Neutrophil (primary cell): Measurements from ENCODE around the gene ANK3.

Source experiments
- H3K27ac ChIP-seq: fragments of 200-600 bp; sonication (generic); 2 replicates; pipeline ENCODE4 v1.5.1; 2016; ENCODE audit warnings: mild to moderate bottlenecking, moderate library complexity
- H3K27me3 ChIP-seq: fragments of 200-600 bp; sonication (generic); 2 replicates; pipeline ENCODE4 v1.6.0; 2016; ENCODE audit warnings: mild to moderate bottlenecking
- H3K36me3 ChIP-seq: fragments of 200-600 bp; sonication (generic); 2 replicates; pipeline ENCODE4 v1.5.1; 2017
- H3K4me1 ChIP-seq, 2 experiments: fragments of 200-600 bp in 1 of 2; sonication (generic) in 1 of 2; 1 replicate in 1 of 2; 2 replicates in 1 of 2; pipeline versions ENCODE4 v1.5.1 to v1.6.1; 2013 to 2016; ENCODE audit warnings: low read depth in 1 of 2, low read length in 1 of 2, mild to moderate bottlenecking in 1 of 2, moderate library complexity in 1 of 2; ENCODE audit not compliant: control insufficient read depth in 1 of 2, insufficient read depth in 1 of 2
- H3K4me3 ChIP-seq, 2 experiments: fragments of 200-600 bp in 1 of 2; sonication (generic) in 1 of 2; 1 replicate in 1 of 2; 2 replicates in 1 of 2; pipeline ENCODE4 v1.5.1; 2013 to 2016; ENCODE audit warnings: low read depth in 1 of 2, low read length in 1 of 2, mild to moderate bottlenecking in 1 of 2, moderate library complexity in 1 of 2
- H3K9me3 ChIP-seq: fragments of 200-600 bp; sonication (generic); 2 replicates; pipeline ENCODE4 v1.5.1; 2016
- TF ChIP-seq, protein P1 (sequence below): fragments of 200-600 bp; sonication (generic); IDR thresholded peaks from 2 replicates; pipeline ENCODE4 v1.5.1; 2016; ENCODE audit warnings: antibody characterized with exemption

ANK3 gene

DNA sequence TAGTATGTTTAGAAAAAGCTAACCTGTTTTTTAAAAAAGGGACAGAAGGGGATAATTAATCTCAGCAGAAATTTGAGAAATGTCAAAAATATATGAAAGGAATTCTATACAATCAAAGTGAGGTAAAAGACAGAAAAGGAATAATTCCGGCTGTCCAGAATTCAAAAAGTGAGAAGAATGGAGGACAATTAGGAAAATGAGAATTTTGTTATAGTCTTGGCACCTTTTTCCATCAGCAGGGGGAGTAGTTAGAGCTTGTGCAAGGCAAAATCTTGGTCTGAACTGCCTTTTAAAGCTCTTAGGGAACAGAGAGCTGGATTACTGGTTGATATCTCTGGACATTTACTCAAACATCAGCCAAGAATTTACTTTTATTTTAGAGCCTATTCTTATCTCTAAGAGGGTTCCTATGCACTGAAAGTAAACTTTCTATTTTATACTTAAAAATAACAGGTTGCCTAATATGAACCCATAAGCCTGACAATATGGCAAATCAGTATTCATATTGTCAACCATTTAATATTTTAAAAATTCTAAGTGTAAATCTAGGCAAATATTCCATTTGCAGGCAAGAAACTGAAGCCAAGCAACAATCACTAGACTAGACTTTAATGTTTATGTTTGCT is 185.6 kb downstream of the ANK3 start:
- no peaks in the 10 kb centered on the region for H3K9me3 ChIP-seq
- H3K27me3 ChIP-seq = no peaks in the 10 kb centered on the region
- H3K4me1 ChIP-seq = no peaks in the 10 kb centered on the region
- no peaks in the 10 kb centered on the region for H3K36me3 ChIP-seq
- H3K27ac ChIP-seq = no peak overlapping the region
- TF ChIP-seq, protein P1, sequence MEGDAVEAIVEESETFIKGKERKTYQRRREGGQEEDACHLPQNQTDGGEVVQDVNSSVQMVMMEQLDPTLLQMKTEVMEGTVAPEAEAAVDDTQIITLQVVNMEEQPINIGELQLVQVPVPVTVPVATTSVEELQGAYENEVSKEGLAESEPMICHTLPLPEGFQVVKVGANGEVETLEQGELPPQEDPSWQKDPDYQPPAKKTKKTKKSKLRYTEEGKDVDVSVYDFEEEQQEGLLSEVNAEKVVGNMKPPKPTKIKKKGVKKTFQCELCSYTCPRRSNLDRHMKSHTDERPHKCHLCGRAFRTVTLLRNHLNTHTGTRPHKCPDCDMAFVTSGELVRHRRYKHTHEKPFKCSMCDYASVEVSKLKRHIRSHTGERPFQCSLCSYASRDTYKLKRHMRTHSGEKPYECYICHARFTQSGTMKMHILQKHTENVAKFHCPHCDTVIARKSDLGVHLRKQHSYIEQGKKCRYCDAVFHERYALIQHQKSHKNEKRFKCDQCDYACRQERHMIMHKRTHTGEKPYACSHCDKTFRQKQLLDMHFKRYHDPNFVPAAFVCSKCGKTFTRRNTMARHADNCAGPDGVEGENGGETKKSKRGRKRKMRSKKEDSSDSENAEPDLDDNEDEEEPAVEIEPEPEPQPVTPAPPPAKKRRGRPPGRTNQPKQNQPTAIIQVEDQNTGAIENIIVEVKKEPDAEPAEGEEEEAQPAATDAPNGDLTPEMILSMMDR = no peak
- no peak overlapping the region for H3K4me3 ChIP-seq

DNA sequence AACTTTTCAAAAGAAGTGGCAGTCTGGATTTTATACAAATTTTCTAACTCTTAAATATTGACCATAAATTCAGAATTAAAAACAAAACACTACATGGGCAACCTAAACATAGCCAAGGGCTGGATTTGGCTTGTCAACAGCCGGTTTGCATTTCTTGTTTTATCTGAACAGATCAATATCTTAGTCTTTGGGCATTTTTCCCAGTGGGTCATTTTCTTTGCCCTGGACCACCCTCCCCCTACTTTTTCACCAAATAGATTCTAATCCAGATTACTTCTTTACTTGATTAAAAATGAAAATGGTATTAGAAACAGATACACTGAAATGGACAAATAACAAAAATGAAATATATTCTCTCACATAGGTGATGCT is 189.0 kb downstream of the ANK3 start:
- Histone ChIP-seq H3K36me3 (no peaks in the 10 kb centered on the region), H3K27ac (no peak overlapping the region), H3K9me3 (no peaks in the 10 kb centered on the region), H3K4me1 (no peaks in the 10 kb centered on the region), H3K4me3 (no peak overlapping the region), H3K27me3 (no peaks in the 10 kb centered on the region)
- TF ChIP-seq, protein P1 = no peak

DNA sequence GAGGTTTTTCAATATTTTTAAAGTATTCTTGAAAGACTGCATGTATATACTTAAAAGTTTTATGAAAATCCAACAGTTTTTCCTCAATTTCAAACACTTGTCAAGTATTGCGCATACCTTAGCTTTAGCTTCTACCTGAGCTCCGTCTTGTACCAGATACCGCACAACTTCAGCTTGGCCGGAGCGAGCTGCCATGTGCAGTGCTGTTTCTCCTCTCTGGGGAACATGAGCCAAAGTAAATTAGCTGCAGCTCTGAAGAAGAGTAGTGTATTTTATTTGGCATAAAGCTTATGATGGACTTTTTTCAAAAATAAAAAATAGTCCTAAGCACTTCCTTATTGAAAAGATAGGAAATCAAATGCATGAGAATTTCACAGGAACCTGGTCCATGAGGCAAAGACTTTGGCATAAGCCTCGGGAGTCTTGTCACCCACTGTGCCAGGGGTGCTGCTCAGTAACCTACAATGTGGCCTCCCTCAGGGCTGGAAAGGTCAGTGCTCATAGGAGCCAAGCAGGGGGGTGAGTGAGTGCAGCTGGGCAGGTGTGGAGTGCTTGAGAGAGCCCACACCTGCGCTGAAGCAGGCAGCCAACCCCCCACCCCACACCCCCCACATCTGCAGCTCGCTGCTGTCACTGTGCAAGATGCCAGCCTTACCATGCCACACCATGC is 189.5 kb downstream of the ANK3 start:
- Histone ChIP-seq H3K4me3 (no peak overlapping the region), H3K36me3 (no peaks in the 10 kb centered on the region), H3K9me3 (no peaks in the 10 kb centered on the region), H3K27me3 (no peaks in the 10 kb centered on the region), H3K27ac (no peak overlapping the region), H3K4me1 (no peaks in the 10 kb centered on the region)
- TF ChIP-seq, protein P1 = no peak

DNA sequence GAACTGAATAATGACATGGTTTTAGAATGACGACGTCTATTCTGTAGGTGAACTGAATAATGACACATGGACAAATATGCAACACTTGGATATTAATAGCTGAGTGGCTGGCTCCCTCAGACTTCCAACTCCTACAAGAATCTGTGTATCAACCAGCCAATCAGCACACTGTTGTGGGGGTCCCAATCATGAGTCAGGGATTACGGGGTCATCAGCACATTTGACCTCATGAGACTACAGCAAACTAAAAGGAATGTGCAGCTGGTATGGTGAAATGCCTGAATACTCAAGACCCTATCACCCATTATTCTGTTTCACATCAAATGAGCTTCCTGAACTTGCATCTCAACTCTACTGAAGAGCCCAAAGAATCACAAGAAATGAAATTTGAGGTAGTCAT is 192.5 kb downstream of the ANK3 start:
- no peaks in the 10 kb centered on the region for H3K36me3 ChIP-seq
- no peaks in the 10 kb centered on the region for H3K9me3 ChIP-seq
- no peak overlapping the region for H3K27ac ChIP-seq
- H3K4me1 ChIP-seq = no peaks in the 10 kb centered on the region
- TF ChIP-seq, protein P1 = no peak
- H3K27me3 ChIP-seq = no peaks in the 10 kb centered on the region
- H3K4me3 ChIP-seq = no peak overlapping the region

DNA sequence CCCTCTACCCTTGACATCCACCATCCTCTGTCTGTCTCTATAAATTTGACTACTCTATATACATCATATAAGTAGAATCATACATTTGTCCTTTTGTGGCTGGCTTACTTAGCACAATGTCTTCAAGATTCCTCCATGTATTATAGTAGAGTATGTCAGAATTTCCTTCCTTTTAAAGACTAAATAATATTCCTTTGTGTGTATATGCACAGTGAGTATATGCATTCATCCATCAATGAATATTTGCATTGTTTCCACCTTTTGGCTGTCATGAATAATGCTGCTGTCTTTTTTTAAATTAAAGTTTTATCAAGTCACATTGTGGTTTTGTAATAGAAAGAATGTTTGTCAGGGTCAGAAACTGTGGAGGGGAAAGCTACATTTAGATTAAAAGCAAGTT is 195.3 kb downstream of the ANK3 start:
- Histone ChIP-seq H3K9me3 (no peaks in the 10 kb centered on the region), H3K4me3 (no peak overlapping the region), H3K27ac (no peak overlapping the region), H3K4me1 (no peaks in the 10 kb centered on the region), H3K27me3 (no peaks in the 10 kb centered on the region), H3K36me3 (no peaks in the 10 kb centered on the region)
- TF ChIP-seq, protein P1 = no peak
